Measurements from ENCODE around the gene ISCA2.

The ISCA2 gene

DNA sequence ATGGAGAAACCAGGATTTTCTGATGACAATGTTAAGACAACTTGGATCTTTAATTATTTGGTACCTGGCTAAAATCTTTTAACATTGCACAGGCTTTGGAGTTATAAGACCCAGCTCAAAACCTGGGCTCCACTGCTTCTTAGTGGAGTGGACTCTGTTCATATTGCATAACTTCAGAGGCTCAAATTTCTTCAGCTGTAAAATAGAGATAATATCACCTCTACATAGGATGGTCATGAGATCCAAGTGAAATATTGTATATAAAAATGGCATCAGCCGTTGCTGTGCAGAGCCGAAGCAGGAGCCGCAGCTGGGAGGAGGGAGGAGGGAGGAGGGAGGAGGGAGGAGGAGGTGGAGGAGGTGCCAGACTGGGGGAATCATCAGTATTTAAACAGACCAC, 11.0 kb upstream of the ISCA2 start:
- no peaks in the 10 kb centered on the region for H3K4me1 ChIP-seq (ENCODE audit: control insufficient read depth, insufficient read depth, low read length)
- WGBS (ENCODE audit: insufficient coverage, insufficient read length) = no CpG with 5 or more reads among the region's 3 CpGs
- DNase-seq (ENCODE audit: low read depth, low spot score) = no peak
- no peaks in the 10 kb centered on the region for H3K27me3 ChIP-seq (ENCODE audit: control insufficient read depth, insufficient read depth, low read length)
- H3K36me3 ChIP-seq (ENCODE audit: control insufficient read depth, insufficient read depth, low read length) = peaks cover 11% of the 10 kb centered on the region
- H3K9me3 ChIP-seq (ENCODE audit: control insufficient read depth, insufficient read depth, low read length) = no peaks in the 10 kb centered on the region
- H3K27ac ChIP-seq (ENCODE audit: low read length) = no peak overlapping the region
- H3K4me3 ChIP-seq (ENCODE audit: low read length) = no peak overlapping the region

DNA sequence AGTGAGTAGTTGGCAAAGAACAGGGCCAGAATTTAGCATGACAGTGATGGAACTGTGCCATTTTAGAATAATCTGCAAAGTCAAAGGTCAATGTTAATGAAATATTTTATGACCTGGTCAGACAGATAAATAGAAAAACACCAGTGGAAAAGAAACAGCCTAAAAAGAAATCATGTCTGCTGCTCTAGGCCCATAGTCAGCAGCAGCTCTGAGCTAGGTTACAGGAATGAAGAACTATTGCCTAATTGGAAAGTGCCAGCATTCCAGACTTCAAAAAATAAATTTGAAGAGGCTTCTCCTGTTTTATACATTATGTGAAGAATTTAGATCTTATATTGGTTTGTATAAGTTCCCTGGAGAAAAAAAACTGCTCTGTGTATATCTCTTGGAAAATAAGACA, 10.2 kb upstream of the ISCA2 start:
- no peaks in the 10 kb centered on the region for H3K27me3 ChIP-seq (ENCODE audit: control insufficient read depth, insufficient read depth, low read length)
- H3K36me3 ChIP-seq (ENCODE audit: control insufficient read depth, insufficient read depth, low read length) = peaks cover 11% of the 10 kb centered on the region
- DNase-seq (ENCODE audit: low read depth, low spot score) = no peak
- H3K27ac ChIP-seq (ENCODE audit: low read length) = no peak overlapping the region
- no peak overlapping the region for H3K4me3 ChIP-seq (ENCODE audit: low read length)
- H3K4me1 ChIP-seq (ENCODE audit: control insufficient read depth, insufficient read depth, low read length) = no peaks in the 10 kb centered on the region
- H3K9me3 ChIP-seq (ENCODE audit: control insufficient read depth, insufficient read depth, low read length) = no peaks in the 10 kb centered on the region

DNA sequence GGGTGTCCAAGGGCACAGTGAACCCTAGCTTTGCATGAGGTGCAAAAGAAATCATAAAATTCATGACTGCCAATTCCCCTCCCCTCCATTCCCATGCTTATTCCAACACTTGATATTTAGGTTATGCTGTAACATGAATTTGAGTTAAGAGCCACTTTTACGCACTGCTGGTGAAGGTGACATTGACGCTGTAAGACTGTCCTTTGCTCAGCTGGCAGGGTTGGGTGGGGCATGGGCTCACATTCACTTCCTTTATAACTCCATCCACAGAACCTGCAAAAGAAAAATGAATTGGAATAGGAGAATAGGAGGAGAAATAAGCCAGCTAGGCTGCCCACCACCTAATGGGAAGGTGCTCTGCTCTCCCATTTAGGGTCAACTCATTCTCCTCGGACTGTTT, 7.4 kb upstream of the ISCA2 start:
- no CpG with 5 or more reads among the region's 3 CpGs for WGBS (ENCODE audit: insufficient coverage, insufficient read length)

DNA sequence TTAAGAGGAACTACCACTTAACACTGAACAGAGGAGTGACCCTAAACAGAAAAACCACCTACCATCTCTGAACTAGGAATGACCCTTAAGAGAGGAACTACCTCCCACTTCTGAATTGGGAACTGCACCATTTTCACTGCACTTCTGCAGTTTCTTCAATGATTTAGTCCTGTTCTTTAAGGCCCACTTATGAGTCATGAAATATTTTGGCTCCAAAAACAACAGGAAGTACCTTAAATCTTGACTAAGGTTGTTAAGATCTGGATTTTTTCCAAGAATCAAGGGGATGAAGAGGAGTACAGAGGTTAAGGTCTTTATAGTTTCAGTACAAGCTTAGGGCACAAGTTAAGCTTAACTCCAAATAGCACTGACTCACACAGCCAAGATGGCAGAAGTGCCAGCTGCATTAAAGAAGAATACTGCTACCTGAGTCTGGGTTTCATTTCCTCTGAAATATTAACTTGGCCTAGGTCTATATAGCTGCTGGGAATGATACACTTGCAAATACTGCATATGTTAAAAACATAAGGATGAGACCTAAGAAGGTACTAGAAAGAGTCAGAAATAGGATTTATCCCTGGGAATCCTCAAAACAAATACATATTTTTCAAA, 4.7 kb upstream of the ISCA2 start:
- H3K4me3 ChIP-seq (ENCODE audit: low read length) = no peak overlapping the region
- no peaks in the 10 kb centered on the region for H3K4me1 ChIP-seq (ENCODE audit: control insufficient read depth, insufficient read depth, low read length)
- no peaks in the 10 kb centered on the region for H3K9me3 ChIP-seq (ENCODE audit: control insufficient read depth, insufficient read depth, low read length)
- no peak overlapping the region for H3K27ac ChIP-seq (ENCODE audit: low read length)
- no peaks in the 10 kb centered on the region for H3K27me3 ChIP-seq (ENCODE audit: control insufficient read depth, insufficient read depth, low read length)
- no peak for DNase-seq (ENCODE audit: low read depth, low spot score)
- H3K36me3 ChIP-seq (ENCODE audit: control insufficient read depth, insufficient read depth, low read length) = peaks cover 3% of the 10 kb centered on the region; the same call in 1 of the 2 replicates

More for the DNA sequence above, 7.4 kb upstream of the ISCA2 start:
- Histone ChIP-seq H3K27ac (ENCODE audit: low read length) (no peak overlapping the region), H3K4me1 (ENCODE audit: control insufficient read depth, insufficient read depth, low read length) (no peaks in the 10 kb centered on the region), H3K27me3 (ENCODE audit: control insufficient read depth, insufficient read depth, low read length) (no peaks in the 10 kb centered on the region), H3K4me3 (ENCODE audit: low read length) (no peak overlapping the region), H3K36me3 (ENCODE audit: control insufficient read depth, insufficient read depth, low read length) (peaks cover 7% of the 10 kb centered on the region; the same call in 1 of the 2 replicates), H3K9me3 (ENCODE audit: control insufficient read depth, insufficient read depth, low read length) (no peaks in the 10 kb centered on the region)
- no peak for DNase-seq (ENCODE audit: low read depth, low spot score)

DNA sequence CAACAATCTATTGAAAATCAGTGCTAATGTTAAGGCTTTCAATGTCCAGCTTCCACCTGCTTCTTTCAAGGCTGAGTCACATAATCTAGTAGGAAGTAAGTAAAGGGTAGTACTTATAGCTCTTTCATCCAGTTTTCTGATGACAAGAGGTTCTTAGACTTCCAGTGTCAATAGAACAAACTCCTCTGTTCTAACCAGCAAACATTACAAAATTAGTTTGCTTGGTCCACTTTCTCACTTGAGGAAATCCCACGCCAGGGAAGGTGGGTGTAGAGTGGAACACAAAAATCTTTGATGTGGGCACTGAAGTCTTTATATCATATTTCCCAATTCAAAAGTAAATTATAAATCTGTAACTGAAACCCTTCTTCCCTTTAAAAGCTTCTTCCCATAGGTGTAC, 3.1 kb upstream of the ISCA2 start:
- no peaks in the 10 kb centered on the region for H3K9me3 ChIP-seq (ENCODE audit: control insufficient read depth, insufficient read depth, low read length)
- H3K27ac ChIP-seq (ENCODE audit: low read length) = no peak overlapping the region
- DNase-seq (ENCODE audit: low read depth, low spot score) = no peak
- H3K36me3 ChIP-seq (ENCODE audit: control insufficient read depth, insufficient read depth, low read length) = no peaks in the 10 kb centered on the region
- H3K4me3 ChIP-seq (ENCODE audit: low read length) = no peak overlapping the region
- WGBS (ENCODE audit: insufficient coverage, insufficient read length) = no CpG with 5 or more reads among the region's 1 CpG
- H3K27me3 ChIP-seq (ENCODE audit: control insufficient read depth, insufficient read depth, low read length) = no peaks in the 10 kb centered on the region
- H3K4me1 ChIP-seq (ENCODE audit: control insufficient read depth, insufficient read depth, low read length) = no peaks in the 10 kb centered on the region

DNA sequence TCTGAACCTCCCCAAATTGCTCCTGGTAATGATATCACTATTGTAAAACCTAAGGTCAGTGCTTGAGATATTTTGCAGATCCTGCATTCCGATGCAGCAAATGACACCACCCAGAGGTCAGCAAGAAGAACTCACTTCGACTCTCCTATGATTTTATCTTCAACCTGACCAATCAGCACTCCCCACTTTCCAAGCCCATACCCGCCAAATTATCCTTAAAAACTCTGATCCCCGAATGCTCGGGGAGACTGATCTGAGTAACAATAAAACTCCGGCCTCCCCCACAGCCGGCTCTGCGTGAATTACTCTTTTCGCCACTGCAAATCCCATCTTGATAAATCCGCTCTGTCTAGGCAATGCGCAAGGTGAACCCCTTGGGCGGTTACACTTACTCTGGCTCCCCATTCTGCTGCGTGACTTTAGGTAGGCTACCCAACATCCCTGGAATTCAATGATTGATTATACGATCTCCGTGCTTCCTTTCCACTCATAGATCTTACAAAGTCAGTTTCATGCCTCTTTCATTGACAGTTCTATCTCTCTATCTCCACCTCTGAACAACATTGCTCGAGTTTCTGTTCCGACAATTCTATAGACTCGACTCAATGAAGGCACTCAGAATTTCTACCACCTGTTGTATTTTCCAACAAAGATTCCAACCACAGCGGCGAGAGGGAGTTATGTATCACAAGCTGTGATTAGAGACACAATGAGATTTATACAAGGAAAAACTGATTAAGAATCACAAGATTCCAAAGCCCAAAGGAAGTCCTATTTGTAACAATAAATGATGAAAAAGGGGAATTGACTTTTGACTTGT, 1.4 kb upstream of the ISCA2 start:
- H3K27ac ChIP-seq (ENCODE audit: low read length) = no peak overlapping the region
- DNase-seq (ENCODE audit: low read depth, low spot score) = no peak
- WGBS (ENCODE audit: insufficient coverage, insufficient read length) = no CpG with 5 or more reads among the region's 20 CpGs
- H3K4me3 ChIP-seq (ENCODE audit: low read length) = peak overlapping the region; percentile 80; the same call in 1 of the 2 replicates
- no peaks in the 10 kb centered on the region for H3K36me3 ChIP-seq (ENCODE audit: control insufficient read depth, insufficient read depth, low read length)
- no peaks in the 10 kb centered on the region for H3K4me1 ChIP-seq (ENCODE audit: control insufficient read depth, insufficient read depth, low read length)
- no peaks in the 10 kb centered on the region for H3K9me3 ChIP-seq (ENCODE audit: control insufficient read depth, insufficient read depth, low read length)
- H3K27me3 ChIP-seq (ENCODE audit: control insufficient read depth, insufficient read depth, low read length) = no peaks in the 10 kb centered on the region

DNA sequence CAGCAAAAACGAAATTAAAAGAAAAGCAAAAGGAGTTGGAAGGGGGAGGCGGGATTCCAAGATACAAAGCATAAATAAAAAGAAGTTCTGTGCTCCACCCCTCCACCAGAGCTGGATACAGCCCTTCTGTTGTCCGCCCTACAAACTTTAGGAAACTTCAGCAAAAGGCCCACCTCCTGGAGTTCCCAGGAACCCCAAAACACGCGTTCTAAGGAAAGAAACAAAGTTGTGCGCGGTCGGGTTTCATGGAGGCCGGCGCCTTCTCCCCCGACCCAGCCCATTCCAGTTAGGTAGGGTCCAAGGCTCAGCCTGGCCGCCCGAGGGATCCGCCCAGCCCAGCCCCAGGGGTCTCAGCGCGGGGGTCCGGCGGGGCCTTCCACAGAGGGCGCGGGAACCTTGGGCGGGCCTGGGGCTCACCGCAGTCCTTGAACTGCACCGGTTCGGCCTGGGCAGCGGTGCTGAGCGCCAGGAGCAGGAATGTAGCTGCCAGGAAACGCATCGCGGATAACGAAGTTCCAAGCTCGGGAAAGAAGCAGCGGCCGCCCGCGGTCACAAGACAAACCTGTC, 706 bp upstream of the ISCA2 start, which contains the start of gene NPC2:
NPC2 (minus strand) TSS at position 530 of the 567 bp plus-strand sequence; CDS start at position 499, 31 bp downstream.
- Histone ChIP-seq H3K4me1 (ENCODE audit: control insufficient read depth, insufficient read depth, low read length) (no peaks in the 10 kb centered on the region), H3K9me3 (ENCODE audit: control insufficient read depth, insufficient read depth, low read length) (no peaks in the 10 kb centered on the region), H3K36me3 (ENCODE audit: control insufficient read depth, insufficient read depth, low read length) (no peaks in the 10 kb centered on the region), H3K27ac (ENCODE audit: low read length) (no peak within 1 kb of the TSS), H3K4me3 (ENCODE audit: low read length) (peak within 1 kb of the TSS; percentile 87), H3K27me3 (ENCODE audit: control insufficient read depth, insufficient read depth, low read length) (no peaks in the 10 kb centered on the region)
- WGBS (ENCODE audit: insufficient coverage, insufficient read length) = no CpG with 5 or more reads among the region's 35 CpGs
- DNase-seq (ENCODE audit: low read depth, low spot score) = no peak

DNA sequence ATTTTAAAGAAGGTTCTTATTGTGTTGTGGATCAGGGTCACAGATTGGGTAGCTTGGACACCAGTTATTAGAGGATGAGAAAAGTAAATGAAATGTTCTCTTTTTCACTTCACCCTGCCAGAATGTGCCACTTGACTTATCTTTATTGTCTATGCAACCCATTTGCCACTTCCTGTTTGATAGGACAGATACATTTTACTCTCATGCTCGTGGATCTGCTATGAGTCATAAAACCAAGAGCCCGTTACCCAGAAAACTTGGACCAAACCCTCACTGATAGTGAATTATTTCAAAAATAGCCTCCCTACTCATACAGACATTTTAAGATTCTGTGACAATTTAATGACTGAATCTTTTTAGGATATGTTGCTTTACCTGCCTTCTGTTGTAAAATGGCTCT, 1.8 kb downstream of the ISCA2 start:
- no peak for DNase-seq (ENCODE audit: low read depth, low spot score)

DNA sequence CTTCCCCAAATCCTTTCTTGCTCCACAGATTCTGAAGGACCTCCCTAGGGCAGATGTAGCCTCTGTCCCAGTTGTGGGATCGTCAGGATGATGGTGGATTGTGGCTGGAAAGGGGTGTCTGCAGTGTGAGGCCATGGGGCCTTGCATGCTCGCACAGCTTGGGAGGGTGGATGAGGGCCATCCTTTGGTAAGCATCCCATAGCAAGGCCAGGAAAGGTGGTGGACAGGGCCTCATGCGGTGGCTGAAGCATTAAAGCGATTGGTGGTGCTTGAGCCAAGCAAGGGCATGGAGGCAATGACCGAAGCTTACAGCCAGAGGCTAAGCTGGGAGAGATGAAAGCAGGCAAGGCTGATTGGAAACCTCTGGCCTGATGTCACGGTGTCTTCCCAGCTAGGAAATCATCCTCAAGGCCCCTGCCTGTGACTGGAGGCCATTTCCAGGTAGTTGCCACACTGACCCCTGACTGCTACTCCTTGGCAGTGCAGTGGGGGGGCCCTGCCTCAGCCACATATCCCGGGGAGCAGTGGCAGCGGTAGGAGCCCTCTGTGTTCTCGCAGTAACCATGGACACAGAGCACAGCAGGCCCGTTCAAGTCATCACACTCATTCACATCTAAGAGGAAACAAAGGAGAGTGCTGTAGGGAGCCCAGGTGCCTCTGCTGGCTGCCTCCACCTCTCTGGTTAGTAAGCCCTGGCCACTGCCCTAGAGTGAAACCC, 7.0 kb downstream of the ISCA2 start:
- H3K9me3 ChIP-seq (ENCODE audit: control insufficient read depth, insufficient read depth, low read length) = no peaks in the 10 kb centered on the region
- no peaks in the 10 kb centered on the region; the same call in 1 of the 2 replicates for H3K36me3 ChIP-seq (ENCODE audit: control insufficient read depth, insufficient read depth, low read length)
- no peak for DNase-seq (ENCODE audit: low read depth, low spot score)
- WGBS (ENCODE audit: insufficient coverage, insufficient read length) = no CpG with 5 or more reads among the region's 10 CpGs
- H3K4me1 ChIP-seq (ENCODE audit: control insufficient read depth, insufficient read depth, low read length) = peaks cover 7% of the 10 kb centered on the region; the same call in 1 of the 2 replicates
- H3K4me3 ChIP-seq (ENCODE audit: low read length) = no peak overlapping the region
- H3K27me3 ChIP-seq (ENCODE audit: control insufficient read depth, insufficient read depth, low read length) = no peaks in the 10 kb centered on the region
- H3K27ac ChIP-seq (ENCODE audit: low read length) = no peak overlapping the region

More for the DNA sequence above, 1.8 kb downstream of the ISCA2 start:
- peaks cover under 1% of the 10 kb centered on the region; the same call in 1 of the 2 replicates for H3K4me1 ChIP-seq (ENCODE audit: control insufficient read depth, insufficient read depth, low read length)
- no peaks in the 10 kb centered on the region for H3K27me3 ChIP-seq (ENCODE audit: control insufficient read depth, insufficient read depth, low read length)
- no CpG with 5 or more reads among the region's 2 CpGs for WGBS (ENCODE audit: insufficient coverage, insufficient read length)
- H3K9me3 ChIP-seq (ENCODE audit: control insufficient read depth, insufficient read depth, low read length) = no peaks in the 10 kb centered on the region
- H3K4me3 ChIP-seq (ENCODE audit: low read length) = no peak overlapping the region
- no peaks in the 10 kb centered on the region for H3K36me3 ChIP-seq (ENCODE audit: control insufficient read depth, insufficient read depth, low read length)
- no peak overlapping the region for H3K27ac ChIP-seq (ENCODE audit: low read length)

DNA sequence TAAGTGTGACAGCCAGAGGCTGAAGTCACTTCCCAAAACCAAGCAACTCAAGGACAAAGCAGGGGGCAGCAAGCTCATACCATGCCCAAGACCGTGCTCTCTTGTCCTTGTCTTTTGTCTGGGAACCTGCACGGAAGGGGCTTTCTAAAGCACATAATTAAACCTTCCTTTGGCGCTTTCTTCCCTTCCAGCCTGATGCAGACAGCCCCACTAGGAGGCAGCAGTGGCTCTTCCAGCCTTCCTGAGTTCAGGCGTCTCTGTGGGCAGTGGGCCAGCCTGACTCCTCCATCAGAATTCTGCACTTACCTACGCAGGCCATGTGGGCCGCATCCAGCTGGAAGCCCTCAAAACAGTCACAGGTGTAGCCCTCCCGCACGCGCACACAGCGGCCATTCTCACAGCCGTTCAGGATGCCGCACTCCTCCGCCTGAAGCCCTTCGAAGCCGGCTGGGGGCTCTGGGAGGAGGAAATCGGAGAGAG, 7.6 kb downstream of the ISCA2 start:
- no CpG with 5 or more reads among the region's 16 CpGs for WGBS (ENCODE audit: insufficient coverage, insufficient read length)

More for the DNA sequence above, 7.6 kb downstream of the ISCA2 start:
- H3K9me3 ChIP-seq (ENCODE audit: control insufficient read depth, insufficient read depth, low read length) = no peaks in the 10 kb centered on the region
- no peak overlapping the region for H3K4me3 ChIP-seq (ENCODE audit: low read length)
- no peak overlapping the region for H3K27ac ChIP-seq (ENCODE audit: low read length)
- peaks cover 7% of the 10 kb centered on the region; the same call in 1 of the 2 replicates for H3K4me1 ChIP-seq (ENCODE audit: control insufficient read depth, insufficient read depth, low read length)
- no peaks in the 10 kb centered on the region; the same call in 1 of the 2 replicates for H3K36me3 ChIP-seq (ENCODE audit: control insufficient read depth, insufficient read depth, low read length)
- no peaks in the 10 kb centered on the region for H3K27me3 ChIP-seq (ENCODE audit: control insufficient read depth, insufficient read depth, low read length)
- DNase-seq (ENCODE audit: low read depth, low spot score) = peak; percentile 58
